Natural killer cell (primary cell): Measurements from ENCODE around the gene PROX2. TPM values are rescaled to one million over a fixed set of nuclear protein-coding genes. Genes with fewer than 3 reads are reported as not detected.

Source experiments
- ATAC-seq, 3 donors: fragments of 150-1000 bp in 2 of 3; fragments of 200-7000 bp in 1 of 3; cut with Tn5 transposase; 1 replicate in 1 of 3; 2 replicates in 2 of 3; pipeline ENCODE4 v1.10.0; 2021; ENCODE audit warnings: mild to moderate bottlenecking in 2 of 3, moderate library complexity in 2 of 3
- DNase-seq, 2 donors: peaks; one replicate each; pipeline versions ENCODE4 v3.0.0 to v3.0.0-alpha.2; 2013 to 2021; ENCODE audit warnings: mixed read lengths in 1 of 2
- H3K27ac ChIP-seq: one replicate; pipeline ENCODE4 v1.5.1; 2013; ENCODE audit warnings: mild to moderate bottlenecking, low read length
- H3K27me3 ChIP-seq: one replicate; pipeline ENCODE4 v1.6.1; 2013; ENCODE audit warnings: low read length; ENCODE audit not compliant: control insufficient read depth, insufficient read depth
- H3K36me3 ChIP-seq: one replicate; pipeline ENCODE4 v1.6.1; 2013; ENCODE audit warnings: low read length; ENCODE audit not compliant: control insufficient read depth, insufficient read depth
- H3K4me1 ChIP-seq: one replicate; pipeline ENCODE4 v1.6.1; 2013; ENCODE audit warnings: low read length; ENCODE audit not compliant: control insufficient read depth, insufficient read depth
- H3K4me3 ChIP-seq: one replicate; pipeline ENCODE4 v1.5.1; 2013; ENCODE audit warnings: low read length
- H3K9me3 ChIP-seq: one replicate; pipeline ENCODE4 v1.6.1; 2013; ENCODE audit warnings: low read length; ENCODE audit not compliant: control insufficient read depth, insufficient read depth
- H3K27ac Mint-ChIP-seq, 2 donors: one replicate each; pipeline ENCODE4 v1.8.0; 2022; ENCODE audit warnings: mild to moderate bottlenecking in 2 of 2, mixed read lengths in 2 of 2, moderate library complexity in 1 of 2
- H3K27me3 Mint-ChIP-seq, 2 donors: one replicate each; pipeline ENCODE4 v1.8.0; 2022; ENCODE audit warnings: low read depth in 2 of 2, mixed read lengths in 2 of 2
- H3K36me3 Mint-ChIP-seq: one replicate; pipeline ENCODE4 v1.8.0; 2022; ENCODE audit warnings: mixed read lengths
- H3K4me1 Mint-ChIP-seq, 2 donors: one replicate each; pipeline ENCODE4 v1.8.0; 2022; ENCODE audit warnings: mixed read lengths in 2 of 2
- H3K4me3 Mint-ChIP-seq: one replicate; pipeline ENCODE4 v1.8.0; 2022; ENCODE audit warnings: mild to moderate bottlenecking, moderate library complexity, mixed read lengths
- H3K9me3 Mint-ChIP-seq, 2 donors: one replicate each; pipeline ENCODE4 v1.8.0; 2022; ENCODE audit warnings: mixed read lengths in 2 of 2
- CTCF ChIP-seq: fragments of 200-600 bp; IDR thresholded peaks from one replicate; pipeline ENCODE4 v1.8.0; 2022; ENCODE audit warnings: antibody characterized with exemption
- WGBS: methylation state at CpG from one replicate; pipeline ENCODE4 v1.1.7; 2013; ENCODE audit warnings: missing lambda C conversion rate; ENCODE audit not compliant: insufficient coverage; 5-methylcytosine and 5-hydroxymethylcytosine counted together
- intact Hi-C: fragments of 100-400 bp; cut with micrococcal nuclease; formaldehyde crosslinking; loops from one replicate; pipeline ENCODE4 v1.14.2; 2022
- total RNA-seq, 4 donors: library from RNA; stranded (reverse); fragments of 120-200 nt in 1 of 4; gene quantifications; one replicate each; pipeline versions ENCODE4 v1.2.3 to v1.2.4, GENCODE V29; 2013 to 2022

The PROX2 gene
- total RNA-seq, 3 donors from 2014 or later (not counting 1 experiment from before 2014, with no cell fraction given) = 5.1 to 7.1 (median 5.7) TPM

GRCh38 chr14:74855945-74856344 is 20.0 kb downstream of the PROX2 start:
- ATAC-seq = no peak
- no peak overlapping the region for H3K4me3 Mint-ChIP-seq
- H3K27me3 Mint-ChIP-seq = no peaks in the 10 kb centered on the region
- H3K4me1 Mint-ChIP-seq = peaks cover 0 to 8% of the 10 kb centered on the region in 2 donors
- H3K27ac Mint-ChIP-seq = no peak overlapping the region
- WGBS = 60% methylated on average over 4 of the region's 4 CpGs
- H3K4me1 ChIP-seq = peaks cover 3% of the 10 kb centered on the region
- no peak overlapping the region for H3K27ac ChIP-seq
- H3K9me3 Mint-ChIP-seq = no peaks in the 10 kb centered on the region
- no peak for DNase-seq
- no peaks in the 10 kb centered on the region for H3K9me3 ChIP-seq
- no peak overlapping the region for H3K4me3 ChIP-seq
- TF ChIP-seq CTCF = no peak
- intact Hi-C loops = no loop called here
- no peaks in the 10 kb centered on the region for H3K36me3 ChIP-seq
- H3K36me3 Mint-ChIP-seq = no peaks in the 10 kb centered on the region
- H3K27me3 ChIP-seq = no peaks in the 10 kb centered on the region

DNA sequence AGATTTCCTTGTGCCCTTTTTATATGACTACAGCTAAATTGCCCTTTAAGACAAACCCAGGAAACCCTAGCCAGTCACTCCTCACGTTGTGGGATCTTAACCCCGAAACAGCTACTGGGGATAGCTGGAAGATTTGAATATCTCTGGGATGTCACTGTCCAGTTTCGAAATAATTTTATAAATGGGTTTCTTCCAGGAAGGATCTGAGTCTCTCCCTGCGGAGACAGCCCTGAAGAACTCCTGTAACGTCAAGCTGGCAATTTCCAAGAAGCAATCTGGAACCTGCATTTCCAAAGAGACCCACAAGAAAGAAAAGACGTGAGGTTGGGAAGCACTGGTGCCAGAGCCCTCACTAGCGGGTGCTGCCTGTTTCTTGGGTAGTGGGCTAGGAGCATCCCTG is 20.9 kb downstream of the PROX2 start:
- Histone ChIP-seq H3K36me3 (no peaks in the 10 kb centered on the region), H3K4me1 (no peaks in the 10 kb centered on the region), H3K27me3 (no peaks in the 10 kb centered on the region), H3K4me3 (no peak overlapping the region), H3K9me3 (no peaks in the 10 kb centered on the region), H3K27ac (no peak overlapping the region)
- Mint-ChIP-seq H3K9me3 (no peaks in the 10 kb centered on the region), H3K4me3 (no peak overlapping the region), H3K4me1 (peaks cover 0 to 5% of the 10 kb centered on the region in 2 donors), H3K27ac (no peak overlapping the region), H3K27me3 (no peaks in the 10 kb centered on the region), H3K36me3 (no peaks in the 10 kb centered on the region)
- intact Hi-C loops = no loop called here
- ATAC-seq (no peak), DNase-seq (no peak)
- no peak for TF ChIP-seq CTCF
- 98% methylated on average over 6 of the region's 7 CpGs for WGBS

GRCh38 chr14:74853581-74853980 is 22.4 kb downstream of the PROX2 start:
- Histone ChIP-seq H3K36me3 (no peaks in the 10 kb centered on the region), H3K27ac (no peak overlapping the region), H3K27me3 (no peaks in the 10 kb centered on the region), H3K4me3 (no peak overlapping the region), H3K4me1 (no peaks in the 10 kb centered on the region), H3K9me3 (no peaks in the 10 kb centered on the region)
- Mint-ChIP-seq H3K27ac (peak overlapping the region in 1 of 2 donors; percentile 27), H3K36me3 (no peaks in the 10 kb centered on the region), H3K27me3 (no peaks in the 10 kb centered on the region), H3K4me1 (peaks cover 0 to 5% of the 10 kb centered on the region in 2 donors), H3K9me3 (no peaks in the 10 kb centered on the region), H3K4me3 (no peak overlapping the region)
- no peak for TF ChIP-seq CTCF
- 56% methylated on average over 3 of the region's 4 CpGs for WGBS
- no peak for ATAC-seq
- no peak for DNase-seq
- intact Hi-C loops = no loop called here

- DNase-seq (no peak), ATAC-seq (no peak)
- Mint-ChIP-seq H3K9me3 (no peaks in the 10 kb centered on the region), H3K27ac (peak overlapping the region in 1 of 2 donors; percentile 27), H3K4me3 (no peak overlapping the region), H3K27me3 (no peaks in the 10 kb centered on the region), H3K36me3 (no peaks in the 10 kb centered on the region), H3K4me1 (peaks cover 0 to 5% of the 10 kb centered on the region in 2 donors)
- intact Hi-C loops = no loop called here
- no peaks in the 10 kb centered on the region for H3K36me3 ChIP-seq
- TF ChIP-seq CTCF = no peak
- no peaks in the 10 kb centered on the region for H3K9me3 ChIP-seq
- H3K27me3 ChIP-seq = no peaks in the 10 kb centered on the region
- H3K4me1 ChIP-seq = no peaks in the 10 kb centered on the region
- no peak overlapping the region for H3K4me3 ChIP-seq
- 56% methylated on average over 1 of the region's 2 CpGs for WGBS
- no peak overlapping the region for H3K27ac ChIP-seq
Observed at GRCh38 chr14:74852922-74853530, 22.9 kb downstream of the PROX2 start.
